ENCODE data around the gene MICA.
"Not testable (repeated sequence)": the region's sequence is repeated elsewhere in the genome, so short reads cannot be mapped to it uniquely, and the experiment has no call there.

The MICA gene

DNA sequence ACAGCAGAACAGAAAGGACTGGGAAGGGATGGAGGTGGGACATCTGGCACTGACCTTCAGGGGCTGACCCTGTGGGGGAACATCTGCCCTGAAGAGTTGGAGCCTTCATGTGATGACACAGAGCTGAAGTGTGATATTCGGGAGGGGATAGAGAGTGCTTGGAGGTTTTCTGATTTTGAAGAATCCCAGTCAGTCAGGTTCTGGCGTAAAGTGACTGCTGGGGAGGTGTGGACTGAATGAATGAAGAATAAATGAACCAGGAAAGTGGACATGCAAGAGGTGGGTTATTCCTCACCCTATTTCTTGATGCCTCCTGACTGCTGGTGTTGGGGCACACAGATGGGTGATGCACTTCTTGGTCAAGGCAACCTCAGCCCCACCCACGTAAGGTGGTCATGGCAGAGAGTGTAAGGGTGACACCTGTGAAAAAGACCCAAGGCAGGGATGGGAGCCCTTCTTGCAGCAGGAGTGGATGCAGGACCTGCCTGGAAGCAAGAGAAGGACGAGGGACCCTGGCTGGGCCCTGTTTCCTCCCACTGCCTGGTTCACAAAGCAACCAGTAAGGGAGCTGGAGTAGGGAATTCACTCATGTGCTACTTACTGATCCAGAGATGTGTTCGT is 13.1 kb downstream of the MICA start:
- H3K27me3 Mint-ChIP-seq, result no peaks in the 10 kb centered on the region
- H3K27ac Mint-ChIP-seq, result no peak overlapping the region
- no peak overlapping the region for H3K4me3 Mint-ChIP-seq
- ATAC-seq, result no peak
- H3K9me3 Mint-ChIP-seq, result peaks cover 14% of the 10 kb centered on the region
- H3K36me3 Mint-ChIP-seq, result peaks cover 66% of the 10 kb centered on the region
- H3K4me1 Mint-ChIP-seq, result peaks cover 17% of the 10 kb centered on the region

DNA sequence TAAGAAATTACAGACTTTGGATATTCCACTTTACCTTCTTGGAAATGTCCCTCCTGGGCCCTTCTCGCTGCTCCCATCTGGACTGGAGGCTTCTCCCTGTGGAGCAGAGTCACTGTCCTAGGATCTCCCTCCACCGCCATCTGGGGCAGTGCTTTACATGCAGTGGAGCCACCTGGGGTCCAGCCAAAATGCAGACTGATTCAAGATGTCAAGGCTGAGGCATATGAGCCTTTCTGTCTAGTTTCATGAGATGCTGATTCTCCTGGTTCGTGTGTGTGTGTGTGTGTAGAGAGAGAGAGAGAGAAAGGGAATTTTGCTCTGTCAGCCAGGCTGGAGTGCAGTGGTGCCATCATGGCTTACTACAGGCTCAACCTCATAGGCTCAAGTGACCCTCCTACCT is 14.9 kb downstream of the MICA start:
- Mint-ChIP-seq H3K27me3 (no peaks in the 10 kb centered on the region), H3K9me3 (peaks cover 14% of the 10 kb centered on the region), H3K4me3 (no peak overlapping the region), H3K27ac (no peak overlapping the region), H3K36me3 (peaks cover 50% of the 10 kb centered on the region), H3K4me1 (peaks cover 32% of the 10 kb centered on the region)
- no peak for ATAC-seq

DNA sequence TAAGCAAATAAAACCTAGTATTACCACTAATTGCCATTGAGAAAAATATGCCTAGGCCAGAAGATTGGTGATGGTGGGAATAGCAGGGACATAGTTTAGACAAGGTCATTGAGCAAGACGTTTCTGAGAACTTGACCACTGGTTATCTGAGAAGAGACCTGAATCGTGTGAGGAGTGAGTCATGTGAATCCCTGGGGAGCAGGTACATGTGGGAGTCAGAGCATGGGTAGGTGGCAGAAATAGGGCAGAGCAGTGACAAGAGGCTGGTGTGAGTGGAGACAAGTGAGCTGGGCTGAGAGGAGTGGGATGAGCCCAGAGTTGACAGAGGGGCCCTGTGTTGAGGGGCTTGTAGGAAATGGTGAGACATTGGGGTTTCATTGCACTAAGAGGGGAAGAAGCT is 16.4 kb downstream of the MICA start:
- peak; percentile 60 for ATAC-seq
- Mint-ChIP-seq H3K27ac (no peak overlapping the region), H3K9me3 (peaks cover 14% of the 10 kb centered on the region), H3K27me3 (no peaks in the 10 kb centered on the region), H3K4me1 (peaks cover 36% of the 10 kb centered on the region), H3K4me3 (no peak overlapping the region), H3K36me3 (peaks cover 35% of the 10 kb centered on the region)

DNA sequence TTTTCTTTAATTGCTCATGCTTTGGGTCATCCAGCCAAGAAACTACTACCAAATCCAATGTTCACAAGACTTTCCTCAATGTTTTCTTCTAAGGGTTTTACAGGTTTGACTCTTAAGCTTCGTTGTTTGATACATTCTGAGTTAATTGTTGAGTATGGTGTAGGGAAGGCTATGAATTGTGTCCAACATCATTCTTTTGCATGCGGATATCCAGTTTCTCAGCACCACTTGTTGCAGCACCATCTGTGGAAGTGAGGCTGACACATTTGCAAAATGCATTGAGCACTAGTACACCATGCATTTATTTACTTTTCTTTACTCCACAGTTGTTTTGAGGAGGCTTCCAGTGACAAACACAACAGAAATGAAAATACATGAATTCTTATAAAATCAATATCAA is 17.2 kb downstream of the MICA start:
- H3K4me1 Mint-ChIP-seq, result peaks cover 36% of the 10 kb centered on the region
- peaks cover 14% of the 10 kb centered on the region for H3K9me3 Mint-ChIP-seq
- H3K36me3 Mint-ChIP-seq, result peaks cover 32% of the 10 kb centered on the region
- no peak overlapping the region for H3K27ac Mint-ChIP-seq
- H3K4me3 Mint-ChIP-seq, result no peak overlapping the region
- H3K27me3 Mint-ChIP-seq, result no peaks in the 10 kb centered on the region
- no peak for ATAC-seq

DNA sequence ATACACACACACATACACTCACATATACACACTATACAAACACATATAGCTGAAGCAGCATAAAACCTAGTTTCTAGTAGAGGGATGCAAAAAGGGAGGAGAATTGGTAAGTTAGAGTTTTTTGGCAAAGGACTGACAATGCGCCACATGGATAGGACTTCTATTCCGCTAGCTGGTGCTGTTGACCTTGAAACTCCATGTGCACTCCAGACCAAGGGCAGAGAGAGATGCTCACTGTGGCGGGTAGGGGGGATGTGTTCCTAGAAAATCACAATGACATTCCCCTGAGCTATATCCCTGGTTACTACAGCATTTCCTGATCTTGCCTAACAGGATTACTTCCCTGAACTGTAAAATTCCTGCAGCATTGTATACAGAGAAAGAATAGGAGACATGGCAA is 19.2 kb downstream of the MICA start:
- Mint-ChIP-seq H3K4me1 (peaks cover 36% of the 10 kb centered on the region), H3K4me3 (no peak overlapping the region), H3K27me3 (no peaks in the 10 kb centered on the region), H3K9me3 (peaks cover 16% of the 10 kb centered on the region), H3K27ac (no peak overlapping the region), H3K36me3 (peaks cover 18% of the 10 kb centered on the region)
- ATAC-seq, result no peak

DNA sequence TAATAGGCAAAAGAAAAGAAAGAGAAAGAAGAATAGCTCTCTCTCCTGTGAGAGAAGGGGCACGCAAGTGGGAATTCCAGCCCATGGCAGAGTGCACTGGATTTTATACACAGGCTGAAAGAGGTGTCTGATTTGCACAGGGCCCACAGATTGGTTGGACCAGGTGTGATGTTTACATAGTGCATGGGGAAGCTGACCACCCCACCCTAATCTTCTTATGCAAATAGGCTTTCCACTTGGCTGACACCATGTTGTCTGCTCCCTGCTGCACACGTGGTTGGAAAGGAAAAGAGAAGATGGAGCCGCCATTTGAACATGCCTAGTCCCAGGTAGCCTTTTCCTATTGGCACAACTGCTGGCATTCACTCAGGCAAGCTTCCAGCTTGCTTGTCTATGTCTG is 20.2 kb downstream of the MICA start:
- Mint-ChIP-seq H3K4me1 (peaks cover 36% of the 10 kb centered on the region), H3K4me3 (no peak overlapping the region), H3K27me3 (no peaks in the 10 kb centered on the region), H3K36me3 (peaks cover 10% of the 10 kb centered on the region), H3K27ac (no peak overlapping the region), H3K9me3 (peaks cover 12% of the 10 kb centered on the region)
- ATAC-seq, result no peak

DNA sequence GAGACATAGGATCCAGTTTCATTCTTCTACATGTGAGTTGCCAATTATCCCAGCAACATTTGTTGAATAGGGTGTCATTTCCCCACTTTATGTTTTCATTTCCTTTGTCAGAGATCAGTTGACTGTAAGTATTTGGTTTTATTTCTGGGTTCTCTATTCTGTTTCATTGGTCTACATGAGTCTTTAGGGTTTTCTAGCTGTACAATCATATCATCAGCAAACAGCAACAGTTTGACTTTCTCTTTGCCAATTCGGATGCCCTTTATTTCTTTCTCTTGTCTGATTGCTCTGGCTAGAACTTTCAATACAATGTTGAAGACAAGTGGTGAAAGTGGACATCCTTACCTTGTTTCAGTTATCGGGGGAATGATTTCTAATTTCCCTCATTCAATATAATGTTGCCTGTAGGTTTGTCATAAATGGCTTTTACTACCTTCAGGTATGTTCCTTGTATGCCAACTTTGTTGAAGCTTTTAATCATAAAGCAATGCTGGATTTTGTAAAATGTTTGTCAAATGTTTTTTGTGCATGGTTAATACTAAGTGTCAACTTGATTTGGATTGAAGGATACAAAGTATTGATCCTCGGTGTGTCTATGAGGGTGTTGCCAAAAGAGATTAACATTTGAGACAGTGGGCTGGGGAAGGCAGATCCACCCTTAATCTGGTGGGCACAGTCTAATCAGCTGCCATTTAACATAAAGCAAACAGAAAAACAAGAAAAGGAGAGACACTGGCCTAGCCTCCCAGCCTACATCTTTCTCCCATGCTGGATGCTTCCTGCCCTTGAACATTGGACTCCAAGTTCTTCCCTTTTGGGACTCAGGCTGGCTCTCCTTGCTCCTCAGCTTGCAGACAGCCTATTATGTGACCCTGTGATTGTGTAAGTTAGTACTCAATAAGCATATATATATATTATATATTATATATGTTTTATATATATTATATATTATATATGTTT is 23.3 kb downstream of the MICA start:
- Mint-ChIP-seq H3K4me1 (peaks cover 24% of the 10 kb centered on the region), H3K36me3 (peaks cover 10% of the 10 kb centered on the region), H3K9me3 (peaks cover 17% of the 10 kb centered on the region), H3K27ac (no peak overlapping the region), H3K27me3 (no peaks in the 10 kb centered on the region), H3K4me3 (no peak overlapping the region)
- ATAC-seq, result no peak

DNA sequence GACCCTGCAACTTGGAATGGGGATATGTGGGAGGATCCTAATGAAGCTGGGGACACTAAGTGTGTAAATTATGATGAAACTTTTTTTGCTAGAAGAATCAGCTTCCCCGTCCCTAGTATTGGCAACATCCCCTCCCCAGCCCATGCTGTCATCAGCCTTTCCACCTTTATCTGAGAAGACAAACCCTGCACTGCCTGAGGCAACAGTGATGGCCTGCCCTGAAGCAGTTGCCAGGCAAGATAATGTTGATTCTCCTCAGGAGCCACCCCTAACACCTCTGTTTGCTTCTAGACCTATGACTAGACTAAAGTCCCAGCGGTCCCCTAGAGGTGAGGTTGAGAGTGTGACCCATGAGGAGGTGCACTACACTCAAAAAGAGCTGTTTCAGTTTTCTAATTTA is 27.1 kb downstream of the MICA start:
- no peak for ATAC-seq
- Mint-ChIP-seq H3K4me3 (no peak overlapping the region), H3K4me1 (no peaks in the 10 kb centered on the region), H3K9me3 (peaks cover 23% of the 10 kb centered on the region), H3K36me3 (peaks cover 10% of the 10 kb centered on the region), H3K27me3 (no peaks in the 10 kb centered on the region), H3K27ac (no peak overlapping the region)

DNA sequence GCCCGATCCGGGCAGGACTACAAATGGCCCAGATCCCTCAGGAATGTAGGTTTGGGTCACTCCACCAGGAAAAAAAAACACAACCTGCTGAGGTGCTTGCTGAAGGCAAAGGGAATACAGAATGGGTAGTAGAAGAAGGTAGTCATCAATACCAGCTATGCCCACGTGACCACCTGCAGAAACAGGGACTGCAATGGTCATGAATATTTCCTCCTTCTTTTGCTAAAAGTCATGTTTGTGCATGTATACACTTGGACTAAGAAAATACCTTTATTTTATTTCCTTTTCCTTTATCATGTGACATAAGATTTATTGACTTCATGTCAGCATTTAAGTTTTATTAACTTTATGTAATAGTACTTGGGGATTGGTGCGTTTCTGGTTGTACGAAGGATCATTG is 31.7 kb downstream of the MICA start:
- Mint-ChIP-seq H3K36me3 (peaks cover 14% of the 10 kb centered on the region), H3K27me3 (peaks cover 35% of the 10 kb centered on the region), H3K9me3 (peaks cover 26% of the 10 kb centered on the region)
- not testable (repeated sequence) for H3K4me1 Mint-ChIP-seq, H3K4me3 Mint-ChIP-seq, H3K27ac Mint-ChIP-seq, ATAC-seq

DNA sequence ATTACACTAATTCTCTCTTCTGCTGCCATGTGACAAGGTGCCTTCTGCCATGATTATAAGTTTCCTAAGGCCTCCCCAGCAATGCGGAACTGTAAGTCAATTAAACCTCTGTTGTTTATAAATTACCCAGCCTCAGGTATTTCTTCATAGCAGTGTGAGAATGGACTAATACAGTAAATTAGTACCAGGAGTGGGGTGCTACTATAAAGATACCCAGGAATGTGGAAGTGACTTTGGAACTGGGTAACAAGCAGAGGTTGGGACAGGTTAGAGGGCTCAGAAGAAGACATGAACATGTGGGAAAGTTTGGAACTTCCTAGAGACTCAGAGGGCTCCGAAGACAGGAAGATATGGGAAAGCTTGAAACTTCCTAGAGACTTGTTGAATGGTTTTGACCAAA is 34.8 kb downstream of the MICA start:
- Mint-ChIP-seq H3K36me3 (peaks cover 8% of the 10 kb centered on the region), H3K27ac (no peak overlapping the region), H3K4me3 (no peak overlapping the region), H3K9me3 (peaks cover 21% of the 10 kb centered on the region), H3K4me1 (peaks cover 20% of the 10 kb centered on the region), H3K27me3 (peaks cover 63% of the 10 kb centered on the region)
- ATAC-seq, result no peak

DNA sequence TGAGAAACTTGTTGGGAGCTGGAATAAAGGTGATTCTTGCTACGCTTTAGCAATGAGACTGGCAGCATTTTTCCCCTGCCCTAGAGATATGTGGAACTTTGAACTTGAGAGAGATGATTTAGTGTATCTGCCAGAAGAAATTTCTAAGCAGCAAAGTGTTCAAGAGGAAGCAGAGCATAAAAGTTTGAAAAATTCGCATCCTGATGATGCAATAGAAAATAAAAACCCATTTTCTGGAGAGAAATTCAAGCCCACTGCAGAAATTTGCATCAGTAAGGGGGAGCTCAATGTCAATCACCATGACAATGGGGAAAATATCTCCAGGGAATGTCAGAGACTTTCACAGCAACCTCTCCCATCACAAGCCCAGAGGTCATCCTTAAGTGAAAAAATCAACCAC is 35.3 kb downstream of the MICA start:
- Mint-ChIP-seq H3K9me3 (peaks cover 19% of the 10 kb centered on the region), H3K4me1 (peaks cover 23% of the 10 kb centered on the region), H3K4me3 (no peak overlapping the region), H3K27ac (no peak overlapping the region), H3K27me3 (peaks cover 63% of the 10 kb centered on the region), H3K36me3 (peaks cover 8% of the 10 kb centered on the region)
- no peak for ATAC-seq

DNA sequence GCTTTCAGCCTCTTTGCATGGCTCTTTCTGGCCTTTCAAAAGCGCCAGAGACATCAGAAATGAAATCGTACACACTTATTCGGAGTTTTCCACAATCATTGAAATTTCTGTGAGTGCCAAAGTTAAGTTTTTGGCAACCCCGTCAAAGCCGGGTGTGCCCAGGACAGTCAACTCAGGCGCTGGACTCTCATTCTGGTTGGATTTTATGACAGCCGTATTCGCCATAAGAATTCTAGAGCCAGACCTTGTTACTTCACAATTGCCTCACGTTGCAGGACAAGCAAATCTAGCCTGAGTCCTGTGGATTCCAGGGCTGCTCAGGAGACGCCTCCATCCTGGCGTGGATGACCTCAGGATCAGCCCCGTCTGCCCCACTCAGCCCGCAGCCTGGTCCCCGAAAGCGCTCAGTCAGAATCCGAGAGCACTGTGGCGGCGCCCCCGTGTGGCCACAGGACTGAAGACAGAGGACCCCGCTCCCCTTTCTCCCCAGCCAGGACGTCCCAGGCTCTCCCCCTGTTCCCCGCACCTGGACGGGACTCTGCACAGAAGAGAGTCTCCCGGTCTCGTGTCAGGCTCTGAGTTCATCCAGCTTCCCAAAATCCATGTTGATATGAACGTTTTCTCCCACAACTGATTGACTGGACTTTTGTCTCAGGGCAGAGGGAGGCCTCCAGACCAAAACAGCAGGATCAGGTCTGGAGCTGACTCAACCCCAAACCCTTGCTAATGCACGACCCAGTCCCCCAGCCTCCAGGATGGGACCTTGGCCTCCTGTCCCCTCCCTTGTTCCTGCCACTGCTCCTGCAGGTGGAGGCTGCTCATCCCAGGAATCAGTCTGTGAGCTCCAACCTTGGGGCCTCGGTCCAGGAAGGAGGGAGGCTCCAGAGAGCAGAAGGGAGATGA is 38.2 kb downstream of the MICA start:
- Mint-ChIP-seq H3K27ac (no peak overlapping the region), H3K27me3 (peaks cover 72% of the 10 kb centered on the region)
- peak; percentile 83 for ATAC-seq

DNA sequence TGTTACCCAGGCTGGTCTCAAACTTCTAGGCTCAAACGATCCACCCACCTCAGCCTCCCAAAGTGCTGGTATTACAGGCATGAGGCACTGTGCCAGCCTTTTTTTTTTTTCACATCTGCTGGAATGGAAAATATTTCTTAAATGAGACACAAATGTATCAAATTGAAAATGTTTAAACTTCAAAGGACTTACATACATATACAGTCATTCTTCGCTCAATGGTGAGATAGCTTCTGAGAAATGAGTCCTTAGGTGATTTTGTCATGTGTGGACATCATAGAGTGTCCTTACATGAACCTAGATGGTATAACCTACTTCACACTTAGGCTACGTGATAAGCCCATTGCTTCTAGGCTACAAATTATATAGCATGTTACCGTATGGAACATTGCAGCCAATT is 43.1 kb downstream of the MICA start:
- H3K27me3 Mint-ChIP-seq, result peaks cover 31% of the 10 kb centered on the region

More for the DNA sequence above, 38.2 kb downstream of the MICA start:
- no peak overlapping the region for H3K4me3 Mint-ChIP-seq
- H3K4me1 Mint-ChIP-seq, result peaks cover 23% of the 10 kb centered on the region
- peaks cover 8% of the 10 kb centered on the region for H3K36me3 Mint-ChIP-seq
- H3K9me3 Mint-ChIP-seq, result peaks cover 12% of the 10 kb centered on the region

DNA sequence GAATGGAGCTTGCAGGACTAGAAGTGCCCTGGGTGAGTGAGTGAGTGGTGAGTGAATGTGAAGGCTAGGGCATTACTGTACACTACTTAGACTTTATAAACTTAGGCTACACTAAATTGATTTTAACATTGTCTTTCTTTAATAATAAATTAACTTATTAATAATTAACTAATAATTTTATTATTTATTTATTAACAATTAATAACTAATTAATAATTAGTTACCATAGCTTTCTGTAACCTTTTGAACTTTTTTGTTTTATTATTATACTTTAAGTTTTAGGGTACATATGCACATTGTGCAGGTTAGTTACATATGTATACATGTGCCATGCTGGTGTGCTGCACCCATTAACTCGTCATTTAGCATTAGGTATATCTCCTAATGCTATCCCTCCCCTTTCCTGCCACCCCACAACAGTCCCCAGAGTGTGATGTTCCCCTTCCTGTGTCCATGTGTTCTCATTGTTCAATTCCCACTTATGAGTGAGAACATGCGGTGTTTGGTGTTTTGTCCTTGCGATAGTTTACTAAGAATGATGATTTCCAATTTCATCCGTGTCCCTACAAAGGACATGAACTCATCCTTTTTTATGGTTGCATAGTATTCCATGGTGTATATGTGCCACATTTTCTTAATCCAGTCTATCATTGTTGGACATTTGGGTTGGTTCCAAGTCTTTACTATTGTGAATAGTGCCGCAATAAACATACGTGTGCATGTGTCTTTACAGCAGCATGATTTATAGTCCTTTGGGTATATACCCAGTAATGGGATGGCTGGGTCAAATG is 43.8 kb downstream of the MICA start:
- Mint-ChIP-seq H3K4me1 (peaks cover 13% of the 10 kb centered on the region), H3K27me3 (peaks cover 25% of the 10 kb centered on the region), H3K9me3 (peaks cover 10% of the 10 kb centered on the region)
- H3K27ac Mint-ChIP-seq, H3K36me3 Mint-ChIP-seq, ATAC-seq, H3K4me3 Mint-ChIP-seq: not testable (repeated sequence)

More for the DNA sequence above, 43.1 kb downstream of the MICA start:
- no peak overlapping the region for H3K4me3 Mint-ChIP-seq
- peaks cover 20% of the 10 kb centered on the region for H3K4me1 Mint-ChIP-seq
- H3K36me3 Mint-ChIP-seq, result no peaks in the 10 kb centered on the region
- H3K9me3 Mint-ChIP-seq, result peaks cover 7% of the 10 kb centered on the region
- H3K27ac Mint-ChIP-seq, result no peak overlapping the region
- no peak for ATAC-seq

Data from stimulated activated memory B cell treated with anti-CD40 and anti-IgM and Interleukin-4, amounts not matched to agents 10 μg/mL and 1 μg/mL and 100 μg/mL, for 72 hours (primary cell).